GM12878 (cell line): ENCODE measurements around the gene ACYP1. TPM values are rescaled to one million over a fixed set of nuclear protein-coding genes. Genes with fewer than 3 reads are reported as not detected.

Source experiments
- ATAC-seq: fragments of 200-7000 bp; cut with Tn5 transposase; 3 replicates; pipeline ENCODE4 v1.9.1; 2020; ENCODE audit warnings: mild to moderate bottlenecking, moderate library complexity
- BruUV-seq: library from RNA; stranded (reverse); fragments of 400-500 nt; replicated peaks from 2 replicates; lab custom pipeline; 2021; lab: Mats Ljungman, UMichigan
- CTCF ChIA-PET: fragments of 300-600 bp; sonication (Branson Sonifier 250); formaldehyde crosslinking; extraction: SDS; loops from one replicate; lab custom pipeline; 2021; ENCODE audit warnings: inconsistent platforms; lab: Yijun Ruan, JAX
- POLR2A ChIA-PET: fragments of 350-600 bp; formaldehyde crosslinking; extraction: SDS; loops from one replicate; lab custom pipeline; 2021; ENCODE audit warnings: inconsistent platforms; lab: Charles Lee
- RAD21 ChIA-PET: fragments of 300-600 bp; sonication (Branson Sonifier 250); formaldehyde crosslinking; loops from one replicate; lab custom pipeline; 2023; ENCODE audit warnings: antibody characterized with exemption; ENCODE audit not compliant: unreplicated experiment; lab: Charles Lee
- SMC1A ChIA-PET: fragments of 300-600 bp; sonication (Branson Sonifier 250); formaldehyde crosslinking; loops from one replicate; lab custom pipeline; 2023; ENCODE audit not compliant: unreplicated experiment, uncharacterized antibody; lab: Charles Lee
- DNase-seq: peaks from one replicate; pipeline ENCODE4 v3.0.0-alpha.2; 2011; ENCODE audit warnings: low read depth, low spot score
- FAIRE-seq: peaks from 3 replicates; lab custom pipeline; 2011; peaks lifted over from hg19 to GRCh38; lab: Jason Lieb, UNC
- H2AFZ ChIP-seq: 2 replicates; pipeline ENCODE4 v1.6.0; 2011; ENCODE audit warnings: low read depth, low read length, control low read depth; ENCODE audit not compliant: control insufficient read depth
- H3K27ac ChIP-seq: 2 replicates; pipeline ENCODE4 v1.5.1; 2011; ENCODE audit warnings: control low read depth; ENCODE audit not compliant: control insufficient read depth, insufficient read depth
- H3K27me3 ChIP-seq, 2 experiments: replicated peaks in 1 of 2; 2 replicates each; pipeline versions ENCODE4 v1.6.0 to v1.6.1; 2011; ENCODE audit warnings: low read length in 1 of 2; ENCODE audit not compliant: control insufficient read depth in 2 of 2, insufficient read depth in 2 of 2
- H3K36me3 ChIP-seq, 2 experiments: 2 replicates each; pipeline ENCODE4 v1.5.1; 2011; ENCODE audit warnings: low read length in 1 of 2; ENCODE audit not compliant: control insufficient read depth in 2 of 2, insufficient read depth in 2 of 2
- H3K4me1 ChIP-seq: 2 replicates; pipeline ENCODE4 v1.6.1; 2011; ENCODE audit warnings: mild to moderate bottlenecking, low read length, moderate library complexity, mixed read lengths; ENCODE audit not compliant: control insufficient read depth, insufficient read depth
- H3K4me2 ChIP-seq: 2 replicates; pipeline ENCODE4 v1.6.0; 2011; ENCODE audit warnings: control low read depth; ENCODE audit not compliant: control insufficient read depth, insufficient read depth
- H3K4me3 ChIP-seq: fragments of 200-600 bp; sonication (generic); 2 replicates; pipeline ENCODE4 v1.5.1; 2016
- H3K79me2 ChIP-seq: 2 replicates; pipeline ENCODE4 v1.6.0; 2011; ENCODE audit warnings: low read length; ENCODE audit not compliant: control insufficient read depth, insufficient read depth
- H3K9ac ChIP-seq: 2 replicates; pipeline ENCODE4 v1.8.0; 2011; ENCODE audit warnings: low read length, control low read depth, mixed read lengths; ENCODE audit not compliant: control insufficient read depth, insufficient read depth
- H3K9me3 ChIP-seq: replicated peaks from 3 replicates; pipeline ENCODE4 v1.5.1; 2011; ENCODE audit warnings: mild to moderate bottlenecking, low read length; ENCODE audit not compliant: control insufficient read depth, insufficient read depth
- H4K20me1 ChIP-seq: 2 replicates; pipeline ENCODE4 v1.6.0; 2011; ENCODE audit not compliant: control insufficient read depth, insufficient read depth
- BMI1 ChIP-seq: fragments of 450-650 bp; IDR thresholded peaks from 2 replicates; pipeline ENCODE4 v1.6.1; 2016; ENCODE audit warnings: mild to moderate bottlenecking, moderate library complexity, borderline replicate concordance
- CBFB ChIP-seq: IDR thresholded peaks from 2 replicates; pipeline ENCODE4 v1.6.1; 2016; ENCODE audit warnings: antibody characterized with exemption, low read depth
- CBX5 ChIP-seq: sonication (generic); IDR thresholded peaks from 2 replicates; pipeline ENCODE4 v1.6.1; 2016; ENCODE audit warnings: low read depth, moderate library complexity, mild to moderate bottlenecking, inconsistent platforms
- CHD4 ChIP-seq: fragments of 200-600 bp; sonication (generic); IDR thresholded peaks from 2 replicates; pipeline ENCODE4 v1.6.1; 2016; ENCODE audit warnings: mild to moderate bottlenecking
- NKRF ChIP-seq: fragments of 450-650 bp; conservative IDR thresholded peaks from 2 replicates; pipeline ENCODE4 v1.6.1; 2017; ENCODE audit warnings: mild to moderate bottlenecking, moderate library complexity
- PML ChIP-seq: IDR thresholded peaks from 2 replicates; pipeline ENCODE4 v1.6.1; 2012; ENCODE audit warnings: low read length, inconsistent platforms
- SMARCA5 ChIP-seq: fragments of 450-650 bp; IDR thresholded peaks from 2 replicates; pipeline ENCODE4 v1.6.1; 2017; ENCODE audit warnings: mild to moderate bottlenecking
- SPI1 ChIP-seq: IDR thresholded peaks from 2 replicates; pipeline ENCODE4 v1.6.1; 2011; ENCODE audit warnings: low read depth, mild to moderate bottlenecking, low read length, moderate library complexity, borderline replicate concordance; ENCODE audit not compliant: insufficient read depth
- YY1 ChIP-seq: IDR thresholded peaks from 2 replicates; pipeline ENCODE4 v1.6.1; 2011; ENCODE audit warnings: low read depth, mild to moderate bottlenecking, low read length
- ZSCAN29 ChIP-seq: fragments of 450-650 bp; IDR thresholded peaks from 2 replicates; pipeline ENCODE4 v1.6.1; 2017; ENCODE audit warnings: mild to moderate bottlenecking, moderate library complexity
- WGBS: methylation state at CpG from one replicate; pipeline ENCODE4 v1.1.6; 2016; ENCODE audit warnings: low lambda C conversion rate; ENCODE audit not compliant: insufficient replicate concordance, insufficient coverage; ENCODE audit errors: missing lambda C conversion rate; 5-methylcytosine and 5-hydroxymethylcytosine counted together
- in situ Hi-C: fragments of 300-500 bp; cut with MboI; formaldehyde crosslinking; loops from 9 replicates; pipeline ENCODE4 v1.14.3; 2018; ENCODE audit warnings: mixed read lengths
- intact Hi-C: fragments of 100-400 bp; cut with micrococcal nuclease; formaldehyde crosslinking; loops from one replicate; pipeline ENCODE4 v1.14.2; 2022; ENCODE audit not compliant: unreplicated experiment
- polyA plus RNA-seq, 11 experiments: library from polyadenylated mRNA; depleted of rRNA in 4 of 11; unstranded in 6 of 11; stranded (reverse) in 5 of 11; fragments of >200 nt; fragmentation: Nextera tagmentation in 4 of 11; fragmentation: Illumina TruSeq in 1 of 11; extraction: Ambion mirVana in 4 of 11; extraction: Trizol in 1 of 11; gene quantifications; 1 replicate in 1 of 11; 2 replicates in 10 of 11; pipeline versions ENCODE4 v1.2.1 to v1.2.3, GENCODE V29; 2011 to 2016; ENCODE audit warnings: inconsistent platforms in 2 of 11, missing spikeins in 2 of 11, low read depth in 1 of 11
- total RNA-seq, 4 experiments: library from RNA; depleted of rRNA in 3 of 4; stranded (reverse); fragments of >200 nt in 3 of 4; fragmentation: Illumina TruSeq in 1 of 4; extraction: Trizol in 1 of 4; gene quantifications; 2 replicates each; pipeline versions ENCODE4 v1.2.1 to v1.2.3, GENCODE V29; 2013 to 2021

Gene ACYP1
- total and polyA plus RNA-seq, 10 of the 15 experiments (the other 5 are each of a cell fraction or from before 2014, with no cell fraction given), result 18.2 to 52.6 (median 43.5) TPM

DNA sequence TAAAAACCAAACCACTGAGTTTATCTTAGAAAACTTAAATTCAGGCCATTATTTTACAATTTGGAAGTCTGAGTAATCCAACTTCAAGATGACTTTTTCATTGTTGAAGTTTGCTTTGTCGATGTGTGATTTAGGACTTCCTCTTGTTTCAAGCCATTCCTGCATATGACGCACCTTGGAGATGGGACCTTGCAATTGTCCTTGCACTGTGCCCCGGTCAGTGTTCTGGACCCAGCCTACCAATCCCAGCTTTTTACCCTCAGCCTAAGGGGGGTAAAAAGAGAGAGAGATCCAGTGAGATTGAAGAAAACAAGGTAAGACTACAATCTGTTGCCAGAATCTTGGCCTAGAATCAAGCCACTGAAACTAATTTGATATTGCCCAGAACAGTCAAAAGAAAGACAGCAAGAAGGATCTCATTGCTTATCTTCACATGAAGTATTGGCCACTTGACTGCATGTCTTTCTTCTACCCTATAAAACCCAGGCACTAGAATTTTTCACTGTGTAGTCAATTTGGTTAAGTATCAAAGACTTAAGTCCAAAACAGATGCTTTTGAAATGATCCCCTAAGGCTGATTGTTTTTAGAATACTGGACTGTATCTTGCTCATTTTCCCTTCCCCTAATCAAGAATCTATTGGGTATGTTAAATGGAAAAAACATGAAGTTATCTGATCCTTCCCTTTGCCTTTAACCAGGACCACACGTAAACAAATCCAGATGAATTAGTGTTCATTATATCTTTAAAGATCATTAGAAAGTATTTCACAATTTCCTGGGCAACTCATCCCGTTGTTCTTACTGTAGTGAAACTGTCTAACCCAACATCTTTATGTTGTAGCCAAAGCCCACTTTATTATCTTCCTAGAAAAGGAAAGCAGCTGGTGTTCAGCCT is 10.2 kb downstream of the ACYP1 start:
- no peaks in the 10 kb centered on the region for H3K4me1 ChIP-seq
- POLR2A ChIA-PET, result interaction anchor here (0.6 to 1.6 kb wide), 3 partner anchors 9 to 51 kb away, joined by 3 to 5 read pairs (median 3); partner anchors contain the start of gene EIF2B2
- ATAC-seq (no peak), DNase-seq (no peak), FAIRE-seq (no peak)
- intact Hi-C loops (no loop called here), in situ Hi-C loops (no loop called here)
- SMC1A ChIA-PET, result interaction anchor here (1.1 kb wide), 1 partner anchor 8 kb away, joined by 3 read pairs; no protein-coding TSS in a partner anchor
- WGBS, result 66% methylated on average over 5 of the region's 5 CpGs
- H4K20me1 ChIP-seq, result no peaks in the 10 kb centered on the region
- H3K27ac ChIP-seq, result no peak overlapping the region
- CTCF ChIA-PET, result no interaction called here
- H3K4me3 ChIP-seq, result no peak overlapping the region
- H2AFZ ChIP-seq, result no peak overlapping the region
- peaks cover 15% of the 10 kb centered on the region for H3K79me2 ChIP-seq
- H3K36me3 ChIP-seq, result no peaks in the 10 kb centered on the region
- TF ChIP-seq NKRF, result no peak
- no peak for TF ChIP-seq BMI1
- TF ChIP-seq CBFB, result no peak
- no peak for TF ChIP-seq CBX5
- TF ChIP-seq ZSCAN29, result no peak
- no peak for TF ChIP-seq SMARCA5
- no peak for TF ChIP-seq SPI1
- no peak for TF ChIP-seq PML
- TF ChIP-seq CHD4, result no peak
- TF ChIP-seq YY1, result no peak
- BruUV-seq, result no TSS peak
- RAD21 ChIA-PET, result no interaction called here
- H3K9me3 ChIP-seq, result no peaks in the 10 kb centered on the region; the same call in 2 of the 3 replicates
- no peak overlapping the region for H3K4me2 ChIP-seq
- H3K27me3 ChIP-seq, result no peaks in the 10 kb centered on the region
- no peak overlapping the region for H3K9ac ChIP-seq
